Breast epithelium (tissue), 3 donors: ENCODE results near the gene RFTN1.

Experiments
- CTCF ChIP-seq, 3 donors: fragments of 450-650 bp; IDR thresholded peaks; one replicate each; pipeline ENCODE4 v1.5.1; 2016 to 2017; ENCODE audit warnings: antibody characterized with exemption in 3 of 3, mild to moderate bottlenecking in 3 of 3, moderate library complexity in 3 of 3
- POLR2A ChIP-seq: fragments of 450-650 bp; IDR thresholded peaks from one replicate; pipeline ENCODE4 v1.6.1; 2016; ENCODE audit warnings: antibody characterized with exemption, mild to moderate bottlenecking, moderate library complexity
- POLR2AphosphoS5 ChIP-seq, 3 donors: sonication (generic); formaldehyde crosslinking; IDR thresholded peaks; one replicate each; pipeline ENCODE4 v1.6.1; 2017; ENCODE audit warnings: antibody characterized with exemption in 3 of 3

- TF ChIP-seq CTCF (IDR thresholded peaks at IDR 0.05) (no peak), POLR2AphosphoS5 (IDR thresholded peaks at IDR 0.05) (no peak), POLR2A (no peak)
Measured at GRCh38 chr3:16474920-16475319, 38.6 kb downstream of the RFTN1 start.
